Uterus (tissue), 4 donors: ENCODE results near the gene IL1RAP. TPM values are rescaled to one million over a fixed set of nuclear protein-coding genes. Genes with fewer than 3 reads are reported as not detected.
"Not testable (repeated sequence)": the region's sequence is repeated elsewhere in the genome, so short reads cannot be mapped to it uniquely, and the experiment has no call there.

Experiments
- DNase-seq, 2 donors: peaks; one replicate each; pipeline ENCODE4 v3.0.0-alpha.2; 2019 to 2020
- H3K27ac ChIP-seq, 2 donors: fragments of 200-600 bp; sonication (generic); 1 replicate in 1 of 2; 2 replicates in 1 of 2; pipeline ENCODE4 v1.5.1; 2016 to 2018
- H3K27me3 ChIP-seq, 2 donors: fragments of 200-600 bp; sonication (generic); one replicate each; pipeline ENCODE4 v1.5.1; 2018 to 2019; ENCODE audit warnings: control low read depth in 1 of 2
- H3K36me3 ChIP-seq, 2 donors: fragments of 200-600 bp; sonication (generic); one replicate each; pipeline ENCODE4 v1.5.1; 2019; ENCODE audit warnings: control low read depth in 1 of 2
- H3K4me1 ChIP-seq, 2 donors: fragments of 200-600 bp; sonication (generic); one replicate each; pipeline ENCODE4 v1.5.1; 2018 to 2019; ENCODE audit warnings: control low read depth in 1 of 2
- H3K4me3 ChIP-seq, 2 donors: fragments of 200-600 bp; sonication (generic); 1 replicate in 1 of 2; 2 replicates in 1 of 2; pipeline ENCODE4 v1.5.1; 2018 to 2019; ENCODE audit warnings: mild to moderate bottlenecking in 1 of 2
- H3K9me3 ChIP-seq, 2 donors: fragments of 200-600 bp; sonication (generic); one replicate each; pipeline ENCODE4 v1.5.1; 2019; ENCODE audit warnings: control low read depth in 1 of 2
- CTCF ChIP-seq, 4 experiments: fragments of 200-600 bp in 2 of 4; fragments of 450-650 bp in 2 of 4; sonication (generic) in 2 of 4; IDR thresholded peaks; one replicate each; pipeline ENCODE4 v1.5.1; 2016 to 2019; ENCODE audit warnings: antibody characterized with exemption in 4 of 4, mild to moderate bottlenecking in 2 of 4, moderate library complexity in 1 of 4
- POLR2A ChIP-seq, 2 donors: fragments of 450-650 bp; IDR thresholded peaks; one replicate each; pipeline ENCODE4 v1.6.1; 2016; ENCODE audit warnings: antibody characterized with exemption in 2 of 2, mild to moderate bottlenecking in 1 of 2, moderate library complexity in 1 of 2
- intact Hi-C: fragments of 100-400 bp; cut with DNase I; formaldehyde crosslinking; loops from one replicate; pipeline ENCODE4 v1.15.1; 2023; ENCODE audit warnings: low total_unique reads
- total RNA-seq, 4 donors: library from RNA; depleted of rRNA in 3 of 4; stranded (reverse); fragments of >200 nt in 3 of 4; gene quantifications; one replicate each; pipeline versions ENCODE4 v1.1.0 to v1.2.4, GENCODE V29; 2014 to 2023
- donor health status: DM: yes; HTN: yes; CAD: no.

IL1RAP gene
- total RNA-seq, 4 donors from 2014 or later = 2.8 to 26.8 (median 10.4) TPM

DNA sequence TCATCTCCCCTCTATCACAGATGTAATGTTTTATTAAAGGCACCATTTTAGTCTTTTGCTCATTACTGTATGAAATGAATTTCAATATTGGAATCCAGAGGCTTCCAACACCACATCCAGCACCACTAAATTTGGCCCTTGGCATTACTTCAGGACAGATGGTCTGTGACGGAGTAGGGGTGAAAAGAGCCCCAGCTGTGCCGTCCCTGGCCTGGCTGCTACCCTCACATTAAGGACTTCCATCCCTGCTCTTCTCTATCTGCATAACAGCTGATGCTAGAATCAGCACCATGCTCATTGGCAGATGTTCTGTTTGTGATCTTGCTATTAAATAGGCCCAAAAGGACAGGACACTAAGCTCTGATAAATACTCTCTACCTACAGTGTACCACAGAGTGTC is 152.9 kb downstream of the IL1RAP start:
- no peak for DNase-seq
- Histone ChIP-seq H3K27me3 (no peaks in the 10 kb centered on the region), H3K4me3 (no peak overlapping the region), H3K36me3 (no peaks in the 10 kb centered on the region), H3K27ac (no peak overlapping the region), H3K9me3 (no peaks in the 10 kb centered on the region), H3K4me1 (no peaks in the 10 kb centered on the region)
- no peak for TF ChIP-seq CTCF (IDR thresholded peaks at IDR 0.05)
- no peak for TF ChIP-seq POLR2A (IDR thresholded peaks at IDR 0.05)
- intact Hi-C loops = no loop called here

DNA sequence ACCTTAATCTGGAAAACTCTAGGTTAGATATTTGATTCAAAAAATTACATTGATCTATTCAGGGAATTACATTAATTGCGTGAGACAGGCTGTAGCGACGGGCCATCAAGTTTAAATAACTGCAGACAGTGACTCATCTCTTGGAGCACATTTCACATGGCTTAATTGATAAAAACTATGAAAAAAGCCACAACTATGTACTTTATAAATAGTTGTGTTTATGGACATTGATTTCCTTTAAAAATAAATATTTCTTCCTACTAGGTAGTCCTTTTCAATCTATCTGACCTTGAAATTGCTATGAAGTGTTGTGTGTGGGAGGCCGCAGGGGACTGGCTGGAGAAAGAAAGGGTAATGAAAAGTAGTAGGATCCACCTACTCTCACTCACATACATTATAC is 157.8 kb downstream of the IL1RAP start:
- H3K27ac ChIP-seq = no peak overlapping the region
- H3K36me3 ChIP-seq = no peaks in the 10 kb centered on the region
- intact Hi-C loops = no loop called here
- DNase-seq = no peak
- H3K27me3 ChIP-seq = no peaks in the 10 kb centered on the region
- no peak overlapping the region for H3K4me3 ChIP-seq
- H3K4me1 ChIP-seq = no peaks in the 10 kb centered on the region
- no peak for TF ChIP-seq CTCF (IDR thresholded peaks at IDR 0.05)
- TF ChIP-seq POLR2A (IDR thresholded peaks at IDR 0.05) = no peak
- H3K9me3 ChIP-seq = no peaks in the 10 kb centered on the region

GRCh38 chr3:190673148-190673547 is 159.3 kb downstream of the IL1RAP start:
- intact Hi-C loops = no loop called here
- Histone ChIP-seq H3K27ac (no peak overlapping the region), H3K9me3 (no peaks in the 10 kb centered on the region), H3K4me1 (no peaks in the 10 kb centered on the region), H3K4me3 (no peak overlapping the region), H3K27me3 (no peaks in the 10 kb centered on the region), H3K36me3 (no peaks in the 10 kb centered on the region)
- DNase-seq = no peak
- TF ChIP-seq POLR2A (IDR thresholded peaks at IDR 0.05) (no peak), CTCF (IDR thresholded peaks at IDR 0.05) (no peak)

GRCh38 chr3:190676481-190676880 is 162.6 kb downstream of the IL1RAP start:
- no peaks in the 10 kb centered on the region for H3K27me3 ChIP-seq
- H3K9me3 ChIP-seq = no peaks in the 10 kb centered on the region
- H3K4me3 ChIP-seq = no peak overlapping the region
- DNase-seq = no peak
- TF ChIP-seq POLR2A (IDR thresholded peaks at IDR 0.05) = no peak
- no peak for TF ChIP-seq CTCF (IDR thresholded peaks at IDR 0.05)
- H3K27ac ChIP-seq = no peak overlapping the region
- no peaks in the 10 kb centered on the region for H3K4me1 ChIP-seq
- H3K36me3 ChIP-seq = no peaks in the 10 kb centered on the region
- intact Hi-C loops = no loop called here

DNA sequence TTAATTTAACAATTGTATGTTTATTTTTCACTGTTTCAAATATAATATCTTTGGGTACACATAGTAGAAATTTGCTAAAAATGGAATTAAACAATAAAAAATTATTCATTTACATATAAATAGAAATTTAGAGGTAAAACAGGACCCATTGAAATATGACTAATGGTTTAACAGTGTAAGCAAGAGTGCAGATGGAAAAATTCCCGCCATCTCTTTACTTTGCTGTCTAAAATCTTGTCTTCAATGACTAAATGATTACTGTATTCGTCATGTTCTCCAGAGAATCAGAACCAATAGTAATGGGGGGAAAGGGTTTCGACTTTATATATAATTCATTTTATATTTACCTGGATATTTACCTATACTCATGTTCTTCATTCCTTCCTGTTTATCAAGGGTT is 163.1 kb downstream of the IL1RAP start:
- H3K4me1 ChIP-seq = no peaks in the 10 kb centered on the region
- no peaks in the 10 kb centered on the region for H3K27me3 ChIP-seq
- no peaks in the 10 kb centered on the region for H3K36me3 ChIP-seq
- H3K27ac ChIP-seq = no peak overlapping the region
- intact Hi-C loops = no loop called here
- no peak for DNase-seq
- no peak overlapping the region for H3K4me3 ChIP-seq
- H3K9me3 ChIP-seq = no peaks in the 10 kb centered on the region
- TF ChIP-seq POLR2A (IDR thresholded peaks at IDR 0.05) = no peak
- TF ChIP-seq CTCF (IDR thresholded peaks at IDR 0.05) = no peak

GRCh38 chr3:190677868-190678267 is 164.0 kb downstream of the IL1RAP start:
- H3K27ac ChIP-seq, H3K36me3 ChIP-seq, H3K4me3 ChIP-seq, DNase-seq, H3K9me3 ChIP-seq, intact Hi-C loops, H3K27me3 ChIP-seq, H3K4me1 ChIP-seq: not testable (repeated sequence)
